ENCODE data around the gene TNFSF15. TPM values are rescaled to one million over a fixed set of nuclear protein-coding genes. Genes with fewer than 3 reads are reported as not detected.

TNFSF15 gene
- total RNA-seq = under 1 TPM in 1 of 2 donors, not detected in 1; under 0.01 TPM

GRCh38 chr9:114805670-114806525 is at the start of gene TNFSF15:
Gene TNFSF15, minus strand, starts transcription at chr9:114806039. Its CDS starts 27 bp downstream, at chr9:114806012.

Other genes with a start within 250 kb of the TNFSF15 start
- gene ATP6V1G1, start 218.3 kb downstream of the TNFSF15 start, total RNA-seq = 100 to 1,000 TPM; 241 TPM
- 10 to 100 TPM; 27.2 to 27.6 TPM for gene TMEM268, start 194.7 kb downstream of the TNFSF15 start, total RNA-seq
- not detected for gene TEX53, start 148.2 kb downstream of the TNFSF15 start, total RNA-seq
- not detected for gene TEX48, start 123.8 kb downstream of the TNFSF15 start, total RNA-seq
- gene TNFSF8, start 124.6 kb upstream of the TNFSF15 start, total RNA-seq = not detected

Data from melanocyte of skin (primary cell).